ENCODE measurements around the gene ABCB10.
"Not testable (repeated sequence)": the region's sequence is repeated elsewhere in the genome, so short reads cannot be mapped to it uniquely, and the experiment has no call there.

ABCB10 gene

GRCh38 chr1:229531326-229531725, 27.2 kb downstream of the ABCB10 start:
- DNase-seq, result no peak

- no peak for DNase-seq
Observed at GRCh38 chr1:229529639-229530038, 28.9 kb downstream of the ABCB10 start.

GRCh38 chr1:229526695-229527094, 31.8 kb downstream of the ABCB10 start:
- no peak for DNase-seq

DNA sequence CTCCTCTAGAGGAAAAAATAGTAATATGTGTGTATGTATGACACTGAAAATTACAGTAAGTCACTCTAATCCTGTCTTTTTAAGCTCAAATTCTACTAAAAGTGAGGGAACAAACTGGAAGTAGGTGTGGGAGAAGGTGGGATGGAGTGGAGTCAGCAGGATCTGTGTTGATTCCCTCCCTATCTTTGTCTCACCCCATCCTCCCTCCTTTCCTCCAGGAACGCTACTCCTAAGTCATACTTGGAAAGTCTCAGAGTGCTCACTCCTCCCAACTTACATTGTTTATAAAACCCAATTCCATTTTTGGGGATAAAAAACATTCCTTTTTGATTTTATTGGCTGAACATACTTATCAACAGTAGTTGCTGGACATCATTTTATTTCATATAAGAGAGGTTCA, 35.5 kb downstream of the ABCB10 start:
- no peak for DNase-seq

DNA sequence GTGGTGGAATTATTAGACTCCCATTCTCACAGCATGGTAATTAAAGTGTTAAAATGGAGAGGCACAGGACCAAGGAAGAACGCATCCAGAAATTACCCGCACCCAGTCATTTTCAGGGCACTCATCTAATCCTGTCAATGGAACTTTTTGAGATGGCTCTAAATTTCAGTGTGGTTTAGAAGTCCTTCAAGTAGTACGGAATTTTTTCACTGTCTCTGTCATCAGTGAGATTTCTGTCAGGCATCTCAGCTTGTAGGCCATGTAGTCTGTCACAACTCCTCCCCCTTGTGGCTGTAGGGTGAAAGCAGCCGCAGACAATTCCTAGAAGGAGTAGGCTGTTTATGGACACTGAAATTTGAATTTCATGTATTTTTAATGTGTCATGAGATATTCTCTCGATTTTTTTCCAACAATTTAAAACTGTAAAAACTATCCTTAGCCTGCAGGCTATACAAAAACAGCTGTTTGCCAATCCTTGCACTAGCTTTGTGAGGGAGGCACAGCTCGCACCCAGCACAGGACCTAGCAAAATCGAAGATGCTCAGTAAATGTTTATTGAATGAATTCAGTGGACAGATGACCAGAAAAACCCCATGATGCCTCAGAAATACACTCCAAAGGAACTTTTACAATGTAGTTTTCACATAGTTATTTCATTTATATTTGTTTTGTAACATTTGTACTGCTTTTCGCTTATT, 43.8 kb downstream of the ABCB10 start:
- peak; percentile 80 for DNase-seq

GRCh38 chr1:229511625-229512024, 46.9 kb downstream of the ABCB10 start:
- DNase-seq, result not testable (repeated sequence)

- DNase-seq, result not testable (repeated sequence)
Observed at GRCh38 chr1:229511201-229511600, 47.3 kb downstream of the ABCB10 start.

- no peak for DNase-seq
Observed at GRCh38 chr1:229509576-229509975, 48.9 kb downstream of the ABCB10 start.

DNA sequence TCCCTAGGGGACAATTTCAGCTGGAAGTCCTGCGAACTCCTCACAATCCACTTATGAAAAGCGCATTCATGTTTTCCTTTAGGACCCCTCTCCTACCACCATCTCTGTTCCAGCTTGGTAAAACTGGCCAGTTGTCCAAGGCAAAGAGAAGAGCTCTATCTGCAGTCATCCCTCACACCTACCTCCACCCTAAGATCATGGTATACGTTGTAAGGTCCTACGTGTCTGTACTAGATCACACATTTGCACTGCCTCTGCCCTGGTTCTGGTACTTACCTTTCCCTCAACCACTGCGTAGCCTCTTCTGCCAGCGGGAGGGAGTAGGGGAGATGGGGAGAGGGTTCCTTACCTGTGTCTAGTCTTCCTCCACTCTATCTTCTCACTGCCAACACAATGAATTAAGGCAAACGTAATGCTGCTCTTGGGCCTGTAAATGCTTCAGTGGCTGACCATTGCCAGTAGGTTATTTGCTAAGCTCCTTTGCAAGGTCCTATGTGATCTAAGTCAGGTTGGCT, 49.6 kb downstream of the ABCB10 start:
- DNase-seq, result no peak

GRCh38 chr1:229507951-229508822, 50.3 kb downstream of the ABCB10 start, which contains the start of gene NUP133:
Gene NUP133, minus strand, starts transcription at chr1:229508341. Its CDS starts 92 bp downstream, at chr1:229508249.
- DNase-seq, result peak; percentile 97

DNA sequence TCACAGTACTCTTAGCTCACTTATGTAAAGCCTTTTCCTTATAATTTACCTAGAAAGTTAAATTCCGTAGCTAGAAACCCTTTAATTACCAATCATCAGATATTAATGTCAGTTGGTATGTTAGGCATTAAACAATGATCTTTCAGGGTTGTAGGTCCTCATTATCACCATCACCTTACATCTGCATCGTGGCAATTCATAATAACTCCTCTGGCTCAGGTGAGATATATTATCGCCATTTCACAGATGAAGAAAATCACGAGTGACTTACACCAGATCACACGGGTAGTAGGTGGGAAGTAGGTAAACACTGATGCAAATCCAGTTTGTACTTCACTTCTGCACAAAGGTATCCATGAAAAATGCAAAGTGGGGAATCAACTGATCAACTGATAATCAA, 51.0 kb downstream of the ABCB10 start:
- DNase-seq, result no peak

GRCh38 chr1:229506633-229507032, 51.9 kb downstream of the ABCB10 start:
- no peak for DNase-seq

DNA sequence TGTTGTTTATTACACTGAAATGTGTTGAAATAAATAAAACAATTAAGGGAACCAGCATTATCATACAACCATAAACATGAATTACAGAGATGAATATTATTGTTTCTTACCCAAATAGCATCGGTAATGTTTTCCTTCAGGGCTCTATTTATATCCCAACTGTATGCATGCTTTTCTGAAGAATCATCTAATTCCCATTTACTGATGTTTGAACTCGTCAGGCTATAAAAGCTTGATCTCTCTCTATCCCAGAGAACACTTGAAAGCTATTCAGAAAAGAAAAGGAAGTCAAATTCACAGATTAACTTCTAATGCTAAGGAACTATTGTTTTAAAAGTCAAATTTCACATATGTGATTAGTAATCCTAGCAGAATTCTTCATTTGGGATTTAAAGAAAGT, 62.7 kb downstream of the ABCB10 start:
- no peak for DNase-seq

DNA sequence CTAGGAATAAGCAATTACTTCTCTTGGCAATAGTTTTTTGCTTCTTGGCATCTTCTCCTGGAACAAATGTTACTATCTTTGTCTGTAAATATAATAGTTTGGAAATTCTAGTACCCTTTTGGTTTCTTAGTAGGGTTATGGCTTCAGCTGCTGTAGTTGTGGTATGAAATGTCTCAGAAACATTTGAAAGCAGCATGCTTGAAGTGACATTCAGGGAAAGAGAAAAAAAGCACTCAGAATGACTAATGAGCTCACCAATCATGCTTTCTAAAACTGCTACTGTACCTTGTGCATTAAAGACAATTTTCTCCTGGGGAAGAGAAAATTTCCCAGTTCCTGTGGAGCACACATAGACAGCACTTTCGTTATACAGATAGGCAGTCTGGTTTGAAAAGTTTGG, 71.3 kb downstream of the ABCB10 start:
- DNase-seq, result no peak

DNA sequence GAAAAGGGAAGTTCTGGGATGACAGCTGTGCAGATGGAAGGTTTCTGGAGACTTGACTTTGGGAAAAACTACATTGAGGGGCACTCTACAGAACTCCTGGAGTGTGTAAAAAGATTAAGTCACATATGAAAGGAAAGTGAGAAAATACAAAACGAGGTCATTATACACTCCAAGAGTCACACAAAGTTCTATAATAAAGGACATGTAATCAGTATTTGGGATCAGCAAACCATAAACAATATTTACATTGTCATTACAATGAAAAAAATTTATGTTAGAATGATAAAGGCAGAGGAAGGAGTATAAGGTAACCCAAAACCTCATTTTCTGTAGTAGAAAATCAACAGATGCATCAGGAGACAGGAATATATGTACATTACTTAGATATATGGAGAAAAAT, 73.2 kb downstream of the ABCB10 start:
- DNase-seq, result no peak

GRCh38 chr1:229482511-229482910, 76.0 kb downstream of the ABCB10 start:
- DNase-seq, result no peak

DNA sequence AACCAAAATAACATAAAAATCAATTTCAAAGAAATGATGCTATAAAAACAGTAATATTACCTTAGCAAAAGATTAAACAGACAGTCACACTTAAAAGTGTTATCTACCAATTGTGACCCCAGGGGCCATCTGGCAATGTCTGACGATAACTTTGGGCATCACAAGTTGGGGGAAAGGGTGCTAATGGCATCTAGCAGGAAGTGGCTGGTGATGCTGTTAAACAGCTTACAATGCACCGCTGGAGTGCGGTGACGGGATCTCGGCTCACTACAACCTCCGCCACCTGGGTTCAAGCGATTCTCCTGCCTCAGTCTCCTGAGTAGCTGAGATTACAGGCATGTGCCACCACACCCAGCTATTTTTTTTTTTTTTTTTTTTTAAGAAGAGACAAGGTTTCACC, 78.0 kb downstream of the ABCB10 start:
- DNase-seq, result no peak

- no peak for DNase-seq
Observed at GRCh38 chr1:229479660-229480399, 78.7 kb downstream of the ABCB10 start.

- DNase-seq, result no peak
Observed at GRCh38 chr1:229478852-229479251, 79.7 kb downstream of the ABCB10 start.

DNA sequence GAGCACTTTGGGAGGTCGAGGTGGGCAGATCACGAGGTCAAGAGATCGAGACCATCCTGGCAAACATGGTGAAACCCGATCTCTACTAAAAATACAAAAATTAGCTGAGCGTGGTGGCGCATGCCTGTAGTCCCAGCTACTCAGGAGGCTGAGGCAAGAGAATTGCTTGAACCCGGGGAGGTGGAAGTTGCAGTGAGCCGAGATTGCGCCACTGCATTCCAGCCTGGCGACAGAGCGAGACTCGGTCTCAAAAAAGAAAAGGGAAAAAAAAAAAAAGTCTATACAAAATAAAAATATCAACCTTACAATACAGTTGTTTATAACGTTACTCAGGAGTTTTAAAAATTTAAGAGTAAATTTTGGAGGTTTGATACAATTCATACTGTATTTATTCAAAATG, 82.6 kb downstream of the ABCB10 start:
- DNase-seq, result not testable (repeated sequence)

- no peak for DNase-seq
Observed at GRCh38 chr1:229474509-229474908, 84.0 kb downstream of the ABCB10 start.

- DNase-seq, result no peak
Observed at GRCh38 chr1:229471175-229471574, 87.3 kb downstream of the ABCB10 start.

DNA sequence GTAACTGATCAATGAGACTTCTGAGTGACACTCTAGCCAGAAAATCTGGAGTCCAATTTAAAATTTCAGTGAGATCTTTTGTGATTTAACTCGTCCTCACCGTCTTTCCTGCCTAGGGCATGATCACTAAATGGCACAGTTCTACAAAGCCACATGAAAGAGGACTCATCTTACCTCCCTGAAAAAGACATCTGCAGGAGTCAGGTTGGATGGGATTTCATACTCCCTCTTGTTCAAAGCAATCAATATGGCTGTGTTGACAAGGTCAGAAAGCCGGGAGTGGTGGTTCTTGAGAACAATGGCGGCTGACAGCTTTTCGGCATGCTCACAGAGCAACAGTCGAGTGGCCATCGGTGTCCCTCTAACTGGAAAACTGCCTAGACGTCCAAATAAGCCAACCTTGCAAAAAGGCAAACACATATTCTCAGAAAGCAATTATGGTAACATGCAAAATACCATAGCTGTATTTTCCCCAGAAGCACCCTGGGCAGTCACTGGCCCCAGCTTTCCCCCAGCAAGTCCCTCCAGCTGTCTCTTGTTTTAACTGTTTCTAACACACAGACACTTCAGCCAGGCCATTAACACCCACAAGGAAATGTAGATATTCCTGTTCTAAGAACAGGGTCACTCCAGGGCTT, 88.0 kb downstream of the ABCB10 start:
- DNase-seq, result no peak

Measured in CD4-positive, alpha-beta T cell treated with Interleukin-17A for 1 hour (primary cell).